HPDE6-E6E7 (cell line): ENCODE results near the gene ATP1B1.
"Not testable (repeated sequence)": the region's sequence is repeated elsewhere in the genome, so short reads cannot be mapped to it uniquely, and the experiment has no call there.

Source experiments
- DNase-seq: peaks from one replicate; pipeline ENCODE4 v3.0.0; 2011; ENCODE audit warnings: missing footprints; ENCODE audit errors: extremely low spot score

ATP1B1 gene

DNA sequence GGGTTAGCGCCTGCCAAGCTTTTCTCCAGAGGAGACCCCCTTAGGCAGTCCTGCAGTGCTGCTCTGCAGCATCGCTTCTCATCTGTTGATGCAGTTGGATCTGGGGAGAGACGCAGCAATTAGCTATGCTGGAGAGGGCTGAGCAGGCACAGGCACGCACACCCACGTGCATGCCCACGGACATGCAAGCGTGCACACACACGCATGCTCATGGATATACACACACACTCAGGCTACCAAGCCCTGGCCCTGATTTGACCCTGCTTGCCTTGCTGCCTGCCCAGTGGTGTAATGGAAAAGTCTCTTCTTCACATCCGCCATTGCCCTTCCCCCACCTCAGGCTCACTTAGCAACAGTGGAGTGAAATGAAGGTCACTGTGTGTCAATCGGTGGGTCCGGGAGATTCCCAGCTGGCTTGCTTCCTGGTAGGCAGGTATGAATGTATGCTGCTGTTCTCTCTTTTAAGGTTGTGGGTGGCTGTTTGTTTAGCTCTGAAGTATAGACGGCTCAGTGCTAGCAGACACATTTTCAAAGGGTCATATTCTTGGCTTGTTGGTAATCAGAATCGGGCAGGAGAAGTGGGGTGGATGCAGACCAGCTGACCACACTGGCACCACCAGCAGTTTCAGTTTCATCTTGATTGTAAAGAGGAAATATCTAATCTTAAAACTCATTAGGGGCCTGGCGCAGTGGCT is 9.5 kb downstream of the ATP1B1 start:
- DNase-seq: peak; percentile 62

DNA sequence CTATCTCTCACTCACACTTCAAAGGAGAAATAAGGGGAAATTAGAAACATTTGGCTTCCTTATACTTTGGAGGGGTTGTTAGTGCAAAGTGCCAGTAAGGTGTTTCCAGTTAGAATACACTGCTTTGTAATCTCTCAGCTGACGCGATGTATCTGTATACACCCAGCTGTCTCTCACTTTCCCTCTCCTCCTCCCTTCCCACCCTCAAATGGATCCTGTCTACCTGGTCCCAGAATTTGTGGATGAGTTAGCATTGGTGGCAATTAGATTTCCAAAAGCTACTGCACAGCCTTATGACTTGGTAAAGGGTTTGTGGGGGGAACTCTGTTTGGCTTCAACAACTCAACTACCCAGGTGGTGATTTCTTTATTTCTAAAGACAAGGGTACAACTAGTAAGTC is 10.5 kb downstream of the ATP1B1 start:
- no peak for DNase-seq

DNA sequence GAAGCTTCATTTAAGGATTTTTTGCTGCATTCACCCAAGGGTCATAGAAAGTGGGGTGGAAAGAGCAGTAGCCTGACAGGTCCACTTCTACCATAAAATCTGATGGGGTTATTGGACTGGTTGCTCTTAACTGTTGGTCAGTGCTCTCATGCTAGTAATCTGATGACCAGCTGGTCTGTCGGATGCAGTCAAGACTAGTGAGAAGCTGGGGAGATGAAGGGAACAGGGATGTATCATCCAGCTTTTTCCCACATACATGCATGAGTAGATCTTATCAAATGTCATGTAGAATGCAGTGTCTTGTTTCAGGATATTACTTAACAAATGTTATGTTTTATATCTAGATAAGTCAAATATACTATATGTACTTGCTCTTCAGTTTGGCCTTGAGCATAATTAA is 11.1 kb downstream of the ATP1B1 start:
- DNase-seq: no peak

DNA sequence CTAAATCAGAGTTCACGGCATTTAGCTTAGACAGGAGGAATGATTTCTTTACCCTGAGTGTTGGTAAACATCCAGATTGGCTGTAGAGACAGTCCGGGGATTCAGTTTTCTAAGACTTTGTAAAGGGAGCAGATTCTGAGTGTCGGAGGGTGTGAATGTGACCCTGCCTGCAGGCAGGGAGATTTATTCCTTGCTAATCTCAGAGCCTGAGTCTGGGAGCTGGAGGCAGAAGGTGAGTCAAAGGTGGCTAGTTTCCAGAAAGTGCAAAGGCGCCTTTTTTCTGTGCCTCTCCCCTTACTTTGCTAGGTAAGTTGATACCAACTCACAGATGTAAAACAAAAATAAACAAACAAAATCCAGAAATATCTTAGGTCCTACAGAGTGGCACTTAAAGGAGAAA is 11.7 kb downstream of the ATP1B1 start:
- DNase-seq: no peak

DNA sequence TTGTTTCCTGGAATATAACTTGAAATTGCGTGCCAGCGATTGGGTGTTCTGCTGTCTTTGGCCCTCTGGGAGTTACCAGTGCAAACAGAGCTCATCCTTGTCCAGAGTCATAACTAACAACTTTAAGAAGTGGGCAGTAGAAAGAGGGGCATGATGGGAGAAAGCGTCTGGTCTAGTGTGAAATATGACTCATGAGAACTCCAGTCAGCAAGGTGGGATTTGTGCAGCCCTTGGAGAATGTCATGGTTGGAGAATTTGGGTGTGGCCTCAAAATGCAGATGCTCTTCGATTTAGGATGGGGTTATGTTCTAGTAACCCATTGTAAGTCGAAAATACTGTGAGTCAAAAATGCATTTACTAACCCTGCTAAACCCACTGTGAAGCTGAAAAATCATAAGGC is 12.9 kb downstream of the ATP1B1 start:
- DNase-seq: no peak

DNA sequence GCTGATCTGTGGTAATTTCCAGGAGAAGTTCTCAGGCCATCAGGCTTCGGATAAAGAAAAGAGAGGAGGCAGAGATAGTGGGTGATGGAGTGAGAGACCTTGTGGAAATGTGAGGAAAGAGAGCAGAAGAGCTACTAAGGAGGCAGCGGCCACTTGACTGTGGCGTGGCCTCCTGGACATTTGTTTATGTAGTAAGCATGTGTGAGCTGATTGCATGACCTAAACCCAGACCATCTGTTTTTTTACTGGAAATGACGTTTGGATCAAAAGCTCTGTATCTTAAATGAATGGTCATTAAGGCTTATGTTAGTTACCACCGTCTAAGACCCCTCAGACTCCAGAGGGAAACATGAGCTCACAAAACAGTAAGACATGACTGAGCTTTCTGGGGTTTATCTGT is 13.6 kb downstream of the ATP1B1 start:
- DNase-seq: no peak

DNA sequence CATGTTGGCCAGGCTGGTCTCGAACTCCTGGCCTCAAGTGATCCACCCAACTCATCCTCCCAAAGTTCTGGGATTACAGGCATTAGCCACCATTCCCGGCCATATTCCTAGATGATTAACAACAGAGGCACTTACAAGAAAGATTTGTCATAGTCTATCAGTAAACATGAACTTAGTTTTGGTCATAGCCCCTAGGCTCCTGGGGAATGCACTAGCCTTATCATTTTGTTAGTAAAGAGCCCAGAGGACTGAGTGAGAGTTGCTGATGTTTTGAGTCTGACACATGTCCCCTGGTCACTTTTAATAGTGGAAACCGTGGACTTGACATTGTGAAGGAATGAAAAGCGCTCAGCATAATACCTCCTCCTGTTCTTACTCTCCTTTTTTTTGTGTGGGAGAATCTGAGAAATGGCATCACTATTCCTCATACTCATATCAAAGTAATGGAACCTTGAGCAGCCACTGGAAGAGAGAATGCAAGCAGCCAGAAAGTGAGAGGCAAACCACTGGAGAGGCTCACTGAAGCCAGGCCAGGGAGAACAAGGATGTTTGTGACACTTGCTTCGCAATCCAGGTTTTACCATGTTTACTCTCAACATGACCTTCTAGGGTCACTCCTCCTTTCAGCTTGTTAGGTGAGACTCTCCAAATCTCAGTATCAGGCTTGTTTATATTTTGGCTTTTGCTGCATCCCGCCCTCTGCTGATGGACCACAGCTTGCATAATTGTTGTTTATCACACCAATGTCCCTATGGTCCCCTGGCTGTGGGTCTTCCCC is 14.8 kb downstream of the ATP1B1 start:
- no peak for DNase-seq

DNA sequence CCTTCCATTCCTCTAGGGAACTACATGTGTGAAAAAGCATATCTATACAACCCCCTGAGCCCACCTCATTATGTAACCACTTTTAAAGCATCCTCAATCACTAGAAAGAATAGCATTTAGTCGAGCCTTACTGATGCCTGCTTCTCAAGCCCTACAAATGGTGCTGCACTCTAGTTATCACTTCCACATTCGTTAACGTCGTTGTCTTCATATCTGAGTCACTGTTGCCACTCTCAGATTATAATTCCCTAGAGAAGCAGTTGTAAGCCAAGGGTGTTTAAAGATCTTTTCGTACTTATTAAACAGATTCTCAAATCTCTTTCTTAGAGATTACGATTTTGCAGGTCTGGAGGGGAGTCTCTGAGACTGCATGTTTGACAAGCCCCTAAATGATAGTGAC is 16.5 kb downstream of the ATP1B1 start:
- no peak for DNase-seq

DNA sequence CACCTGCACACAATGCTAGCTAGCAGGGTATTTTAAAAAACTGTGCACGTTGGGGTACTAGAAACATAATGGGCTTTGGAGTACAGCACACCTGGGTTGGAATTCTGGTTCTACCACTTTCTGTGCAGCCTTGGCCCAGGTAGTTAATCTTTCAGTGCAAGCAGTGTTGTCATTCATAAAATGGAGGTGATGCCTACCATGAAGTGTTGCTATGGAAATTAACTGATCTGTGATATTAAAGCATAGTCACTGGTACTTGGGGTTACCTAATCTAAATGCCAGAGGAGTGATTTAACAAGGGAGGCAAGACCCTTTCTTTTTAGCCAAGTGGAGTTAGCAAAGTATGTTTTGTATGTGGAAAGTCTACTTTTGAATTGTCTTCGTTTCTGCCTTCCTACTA is 18.0 kb downstream of the ATP1B1 start:
- no peak for DNase-seq

DNA sequence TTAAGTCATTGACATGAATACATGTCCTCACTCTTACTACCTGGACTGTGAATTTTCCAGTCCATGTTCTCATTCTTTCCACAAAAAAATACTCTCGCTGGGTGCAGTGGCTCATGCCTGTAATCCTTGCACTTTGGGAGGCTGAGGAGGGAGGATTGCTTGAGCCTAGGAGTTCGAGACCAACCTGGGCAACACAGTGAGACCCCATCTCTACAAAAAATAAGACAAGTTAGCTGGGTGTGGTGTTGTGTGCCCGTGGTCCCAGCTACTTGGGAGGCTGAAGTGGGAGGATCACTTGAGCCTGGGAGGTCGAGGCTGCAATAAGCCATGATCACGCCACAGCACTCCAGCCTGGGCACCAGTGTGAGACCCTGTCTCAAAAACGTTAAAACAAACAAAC is 19.1 kb downstream of the ATP1B1 start:
- DNase-seq: not testable (repeated sequence)

DNA sequence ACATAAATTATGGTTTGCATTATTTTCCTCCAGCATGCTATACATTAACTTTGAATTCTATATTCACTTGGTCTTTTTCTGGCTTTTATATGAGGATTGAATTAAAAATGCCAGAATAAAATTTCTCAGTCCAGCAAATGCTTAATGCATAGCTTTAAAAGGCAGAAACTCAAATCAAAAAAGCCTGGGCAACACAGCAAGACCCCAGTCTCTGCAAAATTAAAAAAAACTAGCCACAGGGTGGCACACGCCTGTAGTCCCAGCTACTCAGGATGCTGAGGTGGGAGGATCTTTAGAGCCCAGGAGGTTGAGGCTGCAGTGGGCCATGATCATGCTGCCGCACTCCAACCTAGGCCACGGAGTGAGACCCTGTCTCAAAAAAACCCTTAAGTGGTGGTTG is 19.8 kb downstream of the ATP1B1 start:
- no peak for DNase-seq

DNA sequence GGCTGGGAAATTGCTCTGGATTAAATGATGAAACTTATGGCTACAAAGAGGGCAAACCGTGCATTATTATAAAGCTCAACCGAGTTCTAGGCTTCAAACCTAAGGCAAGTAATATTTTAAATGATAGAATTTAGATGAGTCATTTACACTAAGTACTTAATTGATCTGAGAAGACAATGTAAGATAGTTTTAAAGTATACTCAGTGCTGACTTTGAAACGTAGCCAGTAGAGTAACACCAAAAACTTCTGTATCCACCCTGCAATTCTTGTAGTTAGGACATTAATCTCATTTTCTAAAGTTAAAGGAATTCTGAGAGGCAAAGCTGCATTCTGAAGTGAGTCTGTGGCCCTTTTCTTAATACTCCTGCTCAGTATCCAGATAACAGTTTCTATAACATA is 20.8 kb downstream of the ATP1B1 start:
- DNase-seq: no peak

DNA sequence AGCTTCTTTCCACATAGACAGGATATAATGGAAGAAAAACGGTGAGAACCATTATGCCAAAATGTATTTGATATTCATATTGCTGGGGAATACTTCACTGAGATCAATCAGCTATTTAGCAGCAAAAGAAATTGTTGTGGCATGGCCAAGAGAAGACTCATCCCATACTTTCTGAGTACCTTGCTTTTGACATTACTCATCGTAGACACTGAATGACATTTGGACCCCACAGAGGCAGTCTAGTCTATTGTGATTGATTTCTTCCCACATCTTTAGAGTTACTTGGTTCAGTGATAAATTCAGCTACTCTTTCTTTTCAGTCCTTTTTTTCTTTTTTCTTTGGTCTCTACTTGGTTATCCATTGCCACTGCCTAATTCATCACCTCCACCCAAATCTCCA is 22.1 kb downstream of the ATP1B1 start:
- no peak for DNase-seq

DNA sequence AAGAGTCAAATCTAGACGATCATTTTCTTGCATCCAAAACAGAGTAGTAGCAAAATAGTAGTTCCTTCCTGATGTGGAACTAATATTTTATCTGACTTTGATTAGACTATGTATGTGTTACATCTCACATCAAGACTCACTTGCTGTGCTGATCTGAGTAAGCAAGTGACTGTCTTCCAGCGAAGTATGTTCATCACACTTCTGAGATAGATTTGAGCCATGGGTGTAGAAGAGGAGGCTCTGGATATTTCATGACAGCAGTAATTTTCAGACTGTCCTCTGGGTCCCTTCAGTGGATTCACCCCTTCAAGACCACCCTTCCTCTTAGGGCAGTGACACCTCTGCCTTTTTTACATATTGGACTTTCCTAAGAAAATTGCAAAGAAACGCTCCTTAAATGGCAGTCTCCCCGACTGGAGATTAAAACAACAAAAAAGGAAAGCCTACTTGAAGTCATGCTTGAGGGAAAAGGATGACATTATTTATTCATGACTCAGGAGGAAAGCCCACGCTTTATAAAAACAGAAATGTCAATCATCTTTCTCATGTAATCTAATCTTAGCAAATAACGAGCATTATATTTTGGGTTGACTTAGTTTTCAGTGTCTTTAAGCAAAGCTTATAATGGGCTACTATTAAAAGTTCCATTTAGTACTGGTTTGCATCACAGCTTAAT is 22.8 kb downstream of the ATP1B1 start:
- DNase-seq: no peak

DNA sequence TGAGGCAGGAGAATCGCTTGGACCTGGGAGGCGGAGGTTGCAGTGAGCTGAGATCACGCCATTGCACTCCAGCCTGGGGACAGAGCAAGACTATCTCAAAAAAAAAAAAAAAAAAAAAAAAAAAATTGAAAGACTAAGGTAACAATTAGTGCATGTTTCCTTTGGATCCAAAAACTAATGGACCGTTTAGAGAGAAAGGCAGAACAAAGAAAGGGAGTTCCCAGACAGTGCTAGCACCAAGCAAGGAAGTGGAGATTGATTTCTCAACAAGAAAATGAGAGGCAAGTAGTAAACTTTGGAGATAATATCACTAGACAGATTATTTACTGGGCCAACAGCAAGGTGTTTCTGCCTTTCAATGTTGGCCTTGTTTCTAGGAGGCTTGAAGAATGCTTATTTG is 24.2 kb downstream of the ATP1B1 start:
- DNase-seq: no peak

DNA sequence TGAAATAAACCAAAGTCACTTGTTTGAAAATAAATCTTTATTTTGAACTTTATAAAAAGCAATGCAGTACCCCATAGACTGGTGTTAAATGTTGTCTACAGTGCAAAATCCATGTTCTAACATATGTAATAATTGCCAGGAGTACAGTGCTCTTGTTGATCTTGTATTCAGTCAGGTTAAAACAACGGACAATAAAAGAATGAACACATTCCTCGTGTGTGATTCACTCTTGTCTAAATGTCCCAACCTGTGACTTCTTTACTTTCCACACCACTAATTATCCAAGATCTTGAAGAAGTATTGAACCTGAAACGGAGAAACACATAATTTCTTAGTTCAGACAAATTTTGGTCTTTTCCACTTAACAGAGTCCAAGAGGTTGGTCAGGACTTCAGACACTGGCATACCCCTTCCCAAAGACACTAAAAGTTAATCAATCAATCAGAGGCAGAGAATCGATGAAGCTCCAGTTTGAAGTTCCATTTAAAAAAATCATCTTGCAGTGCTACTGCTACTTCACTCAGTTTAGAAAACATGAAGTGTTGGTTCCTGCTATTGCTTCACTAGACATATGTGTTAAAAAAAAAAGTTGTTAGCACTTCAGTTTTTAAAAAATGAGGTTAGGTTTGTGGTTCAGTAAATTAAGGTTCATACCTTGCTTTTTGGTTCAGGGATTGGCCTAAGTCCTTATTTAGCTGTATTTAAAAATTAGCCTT is 26.2 kb downstream of the ATP1B1 start:
- no peak for DNase-seq

DNA sequence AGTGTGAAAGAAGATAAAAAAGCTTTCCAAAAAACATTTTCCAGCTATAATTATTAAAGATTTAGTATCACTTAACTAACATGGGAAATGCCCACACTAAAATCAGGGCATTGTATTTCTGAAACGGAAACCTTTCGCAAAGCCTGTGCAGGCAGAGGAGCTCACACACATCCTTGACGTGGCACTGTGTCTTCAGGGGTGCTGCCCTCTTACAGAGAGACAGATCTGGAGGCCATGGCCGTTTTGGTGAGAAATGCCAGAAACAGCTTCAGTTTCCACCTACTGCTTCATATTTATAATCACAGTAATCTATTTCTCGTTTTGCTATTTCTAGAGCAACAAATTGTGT is 26.7 kb downstream of the ATP1B1 start:
- no peak for DNase-seq

DNA sequence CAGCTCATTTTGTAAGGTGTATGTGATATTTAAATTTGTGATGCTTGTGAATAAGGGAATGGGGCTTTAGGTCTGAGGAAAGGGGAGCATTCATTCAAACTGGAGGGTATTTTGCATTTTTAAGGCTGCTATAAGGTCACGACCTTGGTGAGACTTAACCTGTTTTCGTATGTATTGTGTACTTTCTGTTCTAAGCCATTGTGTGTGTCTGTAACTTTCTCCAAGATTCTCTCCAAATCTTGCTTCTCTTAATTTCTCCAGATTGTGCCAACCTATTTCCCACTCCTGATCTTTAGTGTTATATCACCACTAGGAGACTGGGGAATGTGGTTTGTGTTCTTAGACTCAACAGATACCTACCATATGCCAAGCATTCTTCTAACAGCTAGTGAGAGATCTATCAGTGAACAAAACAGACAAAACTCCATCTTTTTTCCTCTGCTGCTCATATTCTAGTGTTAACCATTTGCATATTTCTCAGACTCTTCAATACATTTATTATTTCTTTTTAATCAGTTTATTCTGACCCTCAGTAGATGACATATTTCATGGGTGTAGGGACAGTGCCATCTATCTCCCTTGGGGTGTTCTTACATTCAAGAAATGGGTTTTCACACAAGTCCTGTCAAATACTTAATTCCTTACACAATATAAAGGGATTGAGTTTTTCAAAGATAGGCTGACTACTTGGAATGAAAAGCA is 27.5 kb downstream of the ATP1B1 start:
- no peak for DNase-seq

DNA sequence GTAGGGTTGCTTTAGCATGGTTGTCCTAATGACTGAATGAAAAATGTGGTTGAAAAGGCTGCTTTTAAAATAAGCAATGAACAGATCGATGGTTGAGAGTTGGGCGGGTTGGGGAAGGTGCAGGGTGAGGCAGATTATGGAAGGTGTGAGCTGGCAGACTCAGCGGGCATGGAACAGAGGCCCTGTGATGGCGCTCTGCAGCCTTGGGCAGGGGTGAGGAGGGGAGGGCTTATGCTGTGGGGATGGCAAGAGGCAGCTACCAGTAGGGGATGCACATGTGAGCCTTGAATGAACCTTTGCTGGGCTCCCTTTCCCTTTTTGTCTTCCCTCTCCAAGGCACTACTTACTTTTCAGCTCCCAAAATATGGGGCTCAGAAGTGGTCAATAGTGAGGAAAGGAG is 30.9 kb downstream of the ATP1B1 start:
- no peak for DNase-seq

DNA sequence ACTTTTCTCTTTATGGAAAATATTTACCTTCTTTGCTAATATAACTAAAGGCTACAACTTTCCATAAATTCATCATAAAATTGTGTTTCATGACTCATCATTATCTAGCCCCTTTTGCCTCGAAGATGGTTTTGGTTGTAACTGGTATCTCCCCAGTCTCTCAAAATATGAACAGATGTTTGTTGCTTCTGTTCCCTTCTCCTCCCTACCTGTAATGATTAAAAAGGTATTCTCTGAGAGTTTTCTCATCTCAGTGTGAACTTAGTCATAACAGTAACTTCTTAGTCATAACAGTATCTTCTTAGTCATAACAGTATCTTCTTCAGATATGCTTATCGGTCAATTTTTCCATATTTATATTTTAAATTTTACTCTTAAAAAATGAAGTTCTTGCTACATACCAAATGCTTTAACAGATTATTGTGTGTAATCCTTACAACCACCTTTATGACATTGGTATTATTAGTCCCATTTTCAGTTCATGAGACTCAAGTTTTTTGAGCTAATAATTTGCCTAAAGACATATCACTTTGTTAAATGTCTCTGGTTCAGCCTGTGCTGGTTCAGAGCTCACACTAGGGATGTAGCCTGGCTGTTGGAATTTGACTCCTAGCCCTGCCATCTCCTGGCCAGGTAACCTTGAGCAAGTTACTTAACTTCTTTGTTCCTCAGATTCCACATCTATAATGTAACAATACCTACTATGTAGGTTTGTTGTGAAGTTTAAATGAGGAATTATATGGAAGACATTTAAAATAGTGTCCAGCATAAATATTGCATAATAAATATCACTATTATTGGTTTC is 32.6 kb downstream of the ATP1B1 start:
- DNase-seq: peak; percentile 14

DNA sequence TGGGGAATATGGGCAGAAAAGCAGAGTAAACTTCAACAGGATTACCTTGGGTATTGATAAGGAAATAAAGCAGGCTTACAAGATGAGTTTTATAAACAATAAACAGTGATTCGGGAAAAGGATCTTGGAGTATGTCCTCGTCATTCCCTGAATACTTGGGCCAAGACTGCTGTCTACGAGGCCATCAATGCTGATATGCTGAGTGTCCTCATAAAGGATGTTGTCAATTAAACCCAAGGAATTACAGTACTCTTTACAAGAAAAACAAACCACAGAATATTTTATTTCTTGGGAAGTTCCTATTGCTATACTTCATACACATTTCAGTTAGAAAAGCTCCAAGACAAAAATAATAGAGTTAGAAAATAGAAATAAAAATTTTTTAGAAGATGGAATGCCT is 34.9 kb downstream of the ATP1B1 start:
- DNase-seq: no peak
